CD4-positive, alpha-beta memory T cell (primary cell): Measurements from ENCODE around the gene PHYKPL. TPM values are rescaled to one million over a fixed set of nuclear protein-coding genes. Genes with fewer than 3 reads are reported as not detected.
A peak's percentile ranks its signal among the peaks of the same experiment; 100 is the strongest.
"Not testable (repeated sequence)": the region's sequence is repeated elsewhere in the genome, so short reads cannot be mapped to it uniquely, and the experiment has no call there.

Experiments
- CTCF ChIA-PET: fragments of 350-600 bp; sonication (Branson Sonifier 250); formaldehyde crosslinking; loops from one replicate; lab custom pipeline; 2021; ENCODE audit warnings: inconsistent platforms; ENCODE audit not compliant: partially characterized antibody; lab: Charles Lee
- POLR2A ChIA-PET: fragments of 350-600 bp; sonication (Branson Sonifier 250); formaldehyde crosslinking; loops from one replicate; lab custom pipeline; 2021; ENCODE audit not compliant: partially characterized antibody; lab: Charles Lee
- DNase-seq, 5 donors: peaks; one replicate each; pipeline versions ENCODE4 v3.0.0 to v3.0.0-alpha.2; 2020 to 2022; ENCODE audit warnings: mixed read lengths in 1 of 5
- H3K27ac ChIP-seq: one replicate; pipeline ENCODE4 v1.7.0; 2013; ENCODE audit warnings: low read depth, low read length
- H3K27me3 ChIP-seq: 2 replicates; pipeline ENCODE4 v1.7.0; 2013; ENCODE audit warnings: mild to moderate bottlenecking, low read length, moderate library complexity; ENCODE audit not compliant: insufficient read depth
- H3K36me3 ChIP-seq: 2 replicates; pipeline ENCODE4 v1.7.0; 2013; ENCODE audit warnings: mild to moderate bottlenecking, low read length, moderate library complexity; ENCODE audit not compliant: insufficient read depth
- H3K4me1 ChIP-seq: 2 replicates; pipeline ENCODE4 v1.7.0; 2013; ENCODE audit warnings: mild to moderate bottlenecking, low read length, moderate library complexity; ENCODE audit not compliant: insufficient read depth
- H3K4me3 ChIP-seq, 2 donors: one replicate each; pipeline ENCODE4 v1.7.0; 2013; ENCODE audit warnings: low read length in 2 of 2, mild to moderate bottlenecking in 1 of 2
- H3K9me3 ChIP-seq, 2 donors: one replicate each; pipeline ENCODE4 v1.7.0; 2013; ENCODE audit warnings: low read length in 2 of 2, control low read depth in 1 of 2; ENCODE audit not compliant: control insufficient read depth in 1 of 2
- H3K27ac Mint-ChIP-seq, 7 donors: one replicate each; pipeline ENCODE4 v1.8.0; 2020 to 2021; ENCODE audit warnings: mixed read lengths in 7 of 7, mild to moderate bottlenecking in 6 of 7, inconsistent platforms in 3 of 7, moderate library complexity in 3 of 7
- H3K27me3 Mint-ChIP-seq, 2 donors: one replicate each; pipeline ENCODE4 v1.8.0; 2020 to 2021; ENCODE audit warnings: mixed read lengths in 2 of 2
- H3K36me3 Mint-ChIP-seq, 2 donors: one replicate each; pipeline ENCODE4 v1.8.0; 2020 to 2021; ENCODE audit warnings: mixed read lengths in 2 of 2, inconsistent platforms in 1 of 2, mild to moderate bottlenecking in 1 of 2
- H3K4me1 Mint-ChIP-seq, 4 donors: one replicate each; pipeline ENCODE4 v1.8.0; 2020 to 2021; ENCODE audit warnings: mixed read lengths in 4 of 4, mild to moderate bottlenecking in 1 of 4
- H3K4me3 Mint-ChIP-seq, 8 donors: one replicate each; pipeline ENCODE4 v1.8.0; 2020 to 2021; ENCODE audit warnings: mixed read lengths in 8 of 8, mild to moderate bottlenecking in 7 of 8, moderate library complexity in 6 of 8, inconsistent platforms in 3 of 8
- H3K9me3 Mint-ChIP-seq, 8 donors: one replicate each; pipeline ENCODE4 v1.8.0; 2020 to 2021; ENCODE audit warnings: mixed read lengths in 8 of 8, mild to moderate bottlenecking in 5 of 8, inconsistent platforms in 3 of 8, moderate library complexity in 1 of 8
- intact Hi-C: fragments of 100-400 bp; cut with micrococcal nuclease; formaldehyde crosslinking; loops from one replicate; pipeline ENCODE4 v1.15.1; 2023
- polyA plus RNA-seq, 2 donors: library from polyadenylated mRNA; unstranded; fragments of 300-500 nt; fragmentation: Illumina TruSeq; gene quantifications; one replicate each; pipeline ENCODE4 v1.2.3, GENCODE V29; 2021
- total RNA-seq, 2 experiments: library from RNA; stranded (reverse); gene quantifications; one replicate each; pipeline ENCODE4 v1.2.3, GENCODE V29; 2021

PHYKPL gene
- total and polyA plus RNA-seq, 4 experiments from 2014 or later = 38.7 to 251 (median 139) TPM

GRCh38 chr5:178265746-178266145 is 33.1 kb upstream of the PHYKPL start:
- ChIA-PET POLR2A (no interaction called here), CTCF (interaction anchor here (0.8 kb wide), 1 partner anchor 18 kb away, joined by 3 read pairs; no protein-coding TSS in a partner anchor)
- Histone ChIP-seq H3K27me3 (no peaks in the 10 kb centered on the region), H3K4me3 (no peak overlapping the region), H3K36me3 (no peaks in the 10 kb centered on the region), H3K9me3 (no peaks in the 10 kb centered on the region), H3K27ac (no peak overlapping the region), H3K4me1 (no peaks in the 10 kb centered on the region)
- intact Hi-C loops = no loop called here
- Mint-ChIP-seq H3K4me1 (no peaks in the 10 kb centered on the region), H3K9me3 (peaks cover 0 to 3% (median under 1%) of the 10 kb centered on the region in 8 donors), H3K27ac (no peak overlapping the region), H3K27me3 (no peaks in the 10 kb centered on the region), H3K4me3 (no peak overlapping the region), H3K36me3 (no peaks in the 10 kb centered on the region)
- no peak for DNase-seq

- no peaks in the 10 kb centered on the region for H3K27me3 Mint-ChIP-seq
- ChIA-PET CTCF (no interaction called here), POLR2A (no interaction called here)
- Histone ChIP-seq H3K4me3 (no peak overlapping the region), H3K27ac (no peak overlapping the region), H3K36me3 (no peaks in the 10 kb centered on the region), H3K27me3 (no peaks in the 10 kb centered on the region), H3K4me1 (no peaks in the 10 kb centered on the region), H3K9me3 (no peaks in the 10 kb centered on the region)
- no peaks in the 10 kb centered on the region for H3K36me3 Mint-ChIP-seq
- H3K4me3 Mint-ChIP-seq = no peak overlapping the region
- peak overlapping the region in 1 of 7 donors; percentile 48 for H3K27ac Mint-ChIP-seq
- intact Hi-C loops = no loop called here
- H3K4me1 Mint-ChIP-seq = no peaks in the 10 kb centered on the region
- peaks cover 0 to 3% (median under 1%) of the 10 kb centered on the region in 8 donors for H3K9me3 Mint-ChIP-seq
- no peak for DNase-seq
Measured at GRCh38 chr5:178264044-178264443, 31.4 kb upstream of the PHYKPL start.

- Mint-ChIP-seq H3K27ac (peak overlapping the region in 2 of 7 donors; percentile 20 to 29), H3K4me1 (no peaks in the 10 kb centered on the region), H3K4me3 (no peak overlapping the region), H3K27me3 (no peaks in the 10 kb centered on the region), H3K9me3 (peaks cover 0 to 3% (median under 1%) of the 10 kb centered on the region in 8 donors), H3K36me3 (no peaks in the 10 kb centered on the region)
- H3K36me3 ChIP-seq = no peaks in the 10 kb centered on the region
- H3K27me3 ChIP-seq = no peaks in the 10 kb centered on the region
- no peak overlapping the region for H3K27ac ChIP-seq
- H3K9me3 ChIP-seq = no peaks in the 10 kb centered on the region
- intact Hi-C loops = no loop called here
- no peak for DNase-seq
- CTCF ChIA-PET = no interaction called here
- no peaks in the 10 kb centered on the region for H3K4me1 ChIP-seq
- H3K4me3 ChIP-seq = no peak overlapping the region
- POLR2A ChIA-PET = no interaction called here
Measured at GRCh38 chr5:178261666-178262600, 29.3 kb upstream of the PHYKPL start.

- no peaks in the 10 kb centered on the region for H3K36me3 ChIP-seq
- no peaks in the 10 kb centered on the region for H3K4me1 Mint-ChIP-seq
- H3K27me3 ChIP-seq = no peaks in the 10 kb centered on the region
- ChIA-PET POLR2A (interaction anchor here (1.3 kb wide), 1 partner anchor 16 kb away, joined by 3 read pairs; no protein-coding TSS in a partner anchor), CTCF (no interaction called here)
- H3K4me3 Mint-ChIP-seq = no peak overlapping the region
- peaks cover 0 to 3% (median 0%) of the 10 kb centered on the region in 8 donors for H3K9me3 Mint-ChIP-seq
- no peaks in the 10 kb centered on the region for H3K27me3 Mint-ChIP-seq
- no peak for DNase-seq
- no peaks in the 10 kb centered on the region for H3K4me1 ChIP-seq
- intact Hi-C loops = no loop called here
- no peaks in the 10 kb centered on the region for H3K9me3 ChIP-seq
- H3K4me3 ChIP-seq = no peak overlapping the region
- H3K27ac ChIP-seq = no peak overlapping the region
- H3K36me3 Mint-ChIP-seq = no peaks in the 10 kb centered on the region
- H3K27ac Mint-ChIP-seq = peak overlapping the region in 1 of 7 donors; percentile 20
Measured at GRCh38 chr5:178259623-178260536, 27.3 kb upstream of the PHYKPL start.

- intact Hi-C loops = no loop called here
- Mint-ChIP-seq H3K27ac (peak overlapping the region in 1 of 7 donors; percentile 22), H3K4me3 (no peak overlapping the region), H3K9me3 (peaks cover 0 to 2% (median 0%) of the 10 kb centered on the region in 8 donors), H3K27me3 (no peaks in the 10 kb centered on the region), H3K36me3 (no peaks in the 10 kb centered on the region), H3K4me1 (no peaks in the 10 kb centered on the region)
- ChIA-PET CTCF (no interaction called here), POLR2A (no interaction called here)
- H3K4me3 ChIP-seq = no peak overlapping the region
- H3K9me3 ChIP-seq = no peaks in the 10 kb centered on the region
- no peaks in the 10 kb centered on the region for H3K4me1 ChIP-seq
- H3K27ac ChIP-seq = no peak overlapping the region
- H3K27me3 ChIP-seq = no peaks in the 10 kb centered on the region
- DNase-seq = no peak
- no peaks in the 10 kb centered on the region for H3K36me3 ChIP-seq
Measured at GRCh38 chr5:178257650-178258049, 25.0 kb upstream of the PHYKPL start.

GRCh38 chr5:178256746-178257145 is 24.1 kb upstream of the PHYKPL start:
- H3K4me1 Mint-ChIP-seq = no peaks in the 10 kb centered on the region
- intact Hi-C loops = no loop called here
- Histone ChIP-seq H3K27me3 (no peaks in the 10 kb centered on the region), H3K4me1 (no peaks in the 10 kb centered on the region), H3K4me3 (no peak overlapping the region), H3K27ac (no peak overlapping the region), H3K36me3 (no peaks in the 10 kb centered on the region), H3K9me3 (no peaks in the 10 kb centered on the region)
- H3K36me3 Mint-ChIP-seq = no peaks in the 10 kb centered on the region
- no peak overlapping the region for H3K27ac Mint-ChIP-seq
- peaks cover 0 to 2% (median 0%) of the 10 kb centered on the region in 8 donors for H3K9me3 Mint-ChIP-seq
- no peak overlapping the region for H3K4me3 Mint-ChIP-seq
- H3K27me3 Mint-ChIP-seq = no peaks in the 10 kb centered on the region
- CTCF ChIA-PET = no interaction called here
- no peak for DNase-seq
- POLR2A ChIA-PET = no interaction called here

GRCh38 chr5:178253632-178254031 is 21.0 kb upstream of the PHYKPL start:
- H3K9me3 Mint-ChIP-seq, POLR2A ChIA-PET, H3K9me3 ChIP-seq, H3K4me1 ChIP-seq, intact Hi-C loops, CTCF ChIA-PET, H3K4me3 ChIP-seq, H3K4me3 Mint-ChIP-seq, H3K36me3 Mint-ChIP-seq, H3K27ac Mint-ChIP-seq, H3K27me3 ChIP-seq, H3K27ac ChIP-seq, H3K36me3 ChIP-seq, H3K27me3 Mint-ChIP-seq, DNase-seq: not testable (repeated sequence)
- H3K4me1 Mint-ChIP-seq = peaks cover 4 to 14% (median 9%) of the 10 kb centered on the region in 4 donors
